HG03521 (cell line): ENCODE results near the gene NUTF2.
"Not testable (repeated sequence)": the region's sequence is repeated elsewhere in the genome, so short reads cannot be mapped to it uniquely, and the experiment has no call there.

Experiments
- ATAC-seq: cut with Tn5 transposase; IDR thresholded peaks from one replicate; pipeline ENCODE4 v1.9.1; 2021; ENCODE audit warnings: mild to moderate bottlenecking, moderate library complexity; ENCODE audit not compliant: unreplicated experiment

Gene NUTF2

DNA sequence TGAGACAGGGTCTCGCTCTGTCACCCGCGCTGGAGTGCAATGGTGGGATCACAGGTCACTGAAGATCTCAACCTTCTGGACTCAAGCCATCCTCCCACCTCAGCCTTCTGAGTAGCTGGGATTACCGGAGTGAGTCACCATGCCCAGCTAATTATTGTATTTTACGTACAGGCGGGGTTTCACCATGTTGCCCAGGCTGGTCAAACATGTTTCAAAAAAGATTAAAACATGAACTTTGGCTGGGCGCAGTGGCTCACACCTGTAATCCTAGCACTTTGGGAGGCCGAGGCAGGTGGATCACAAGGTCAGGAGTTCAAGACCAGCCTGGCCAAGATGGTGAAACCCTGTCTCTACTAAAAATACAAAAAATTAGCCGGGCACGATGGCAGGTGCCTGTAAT is 9.5 kb upstream of the NUTF2 start:
- ATAC-seq: not testable (repeated sequence)

DNA sequence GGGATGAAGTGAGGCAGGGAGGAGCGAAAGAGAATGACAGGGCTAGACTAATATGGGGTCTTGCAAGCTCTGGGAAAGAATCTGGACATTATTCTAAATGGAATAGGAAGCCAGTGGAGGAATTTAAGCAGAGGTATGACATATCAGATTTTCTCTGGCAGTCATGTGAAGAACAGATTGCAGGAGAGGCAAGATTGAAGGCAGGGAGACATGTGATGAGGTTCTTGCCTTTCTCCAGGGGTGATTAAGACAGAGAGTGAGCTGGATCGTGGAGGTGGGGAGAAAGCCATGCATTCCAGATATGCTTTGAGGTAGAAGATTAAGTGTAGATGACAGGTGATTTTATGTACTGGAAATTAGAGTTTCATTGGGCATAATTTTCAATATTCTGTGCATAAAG is 8.9 kb upstream of the NUTF2 start:
- no peak for ATAC-seq

DNA sequence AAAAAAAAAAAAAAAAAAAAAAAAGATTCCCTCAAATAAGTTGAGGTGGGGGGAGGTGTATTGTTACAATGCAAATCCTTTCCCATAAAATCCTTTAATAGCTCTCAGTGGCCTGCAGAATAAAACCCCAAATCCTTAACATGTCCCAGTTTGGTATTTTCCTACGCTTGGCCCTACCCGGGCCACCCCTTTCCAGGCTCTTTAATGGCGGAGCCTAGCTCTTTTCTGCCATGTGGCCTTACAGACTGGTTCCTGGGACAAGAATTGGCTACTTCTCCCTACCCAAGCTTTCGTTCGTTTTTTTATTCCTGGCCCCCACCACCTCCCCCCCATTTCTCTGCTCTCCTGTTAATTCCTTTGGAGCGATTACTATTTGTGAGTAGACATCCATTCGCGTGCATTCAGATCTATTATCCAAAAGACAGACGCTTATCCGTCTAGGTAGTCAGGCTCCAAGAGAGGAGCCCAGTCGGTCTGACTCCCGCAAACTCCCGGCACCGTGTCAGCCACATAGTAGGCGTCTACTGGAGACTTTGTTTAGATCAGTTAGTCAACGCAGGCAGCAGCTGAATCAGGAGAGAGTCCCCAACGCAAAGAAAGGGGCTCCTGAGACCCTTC is 5.4 kb upstream of the NUTF2 start:
- ATAC-seq: no peak

DNA sequence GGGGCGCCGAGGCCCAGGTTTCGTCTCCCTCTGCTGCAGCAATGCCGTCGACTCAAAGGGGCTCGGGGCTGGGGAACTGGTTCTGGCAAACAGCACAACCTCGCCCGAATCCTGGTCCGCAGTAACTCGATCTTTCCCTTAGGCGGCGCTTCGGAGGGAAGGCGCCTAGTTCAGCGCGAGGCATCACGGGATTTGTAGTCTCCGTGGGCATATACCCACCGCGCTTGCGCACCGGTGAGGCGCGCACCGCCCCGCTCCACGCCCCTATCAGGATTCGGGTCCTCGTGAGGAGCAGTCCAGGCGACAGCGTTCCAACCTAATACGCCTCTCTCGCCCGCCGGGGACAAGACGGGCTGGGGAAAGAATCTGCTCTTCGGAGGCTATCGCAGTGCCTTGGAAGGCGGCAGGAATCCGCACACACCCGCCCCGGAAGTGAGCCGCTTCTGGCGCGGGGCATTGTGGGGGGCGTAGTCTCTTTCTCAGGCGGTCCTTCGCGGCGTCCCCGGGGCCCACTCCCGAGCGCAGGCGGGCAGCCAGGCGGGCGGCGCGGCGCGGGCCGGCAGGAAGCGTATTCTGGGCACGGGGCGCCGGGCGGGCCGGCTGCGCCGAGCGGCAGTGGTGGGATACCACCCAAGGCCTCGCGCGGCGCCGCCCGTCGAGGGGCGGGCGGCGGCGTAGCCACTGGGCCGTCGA is 4.8 kb upstream of the NUTF2 start, which contains the start of gene THAP11:
Gene THAP11, plus strand, starts transcription at position 505 of the 693 bp plus-strand sequence. CDS start 235 bp downstream, outside the sequence.
- ATAC-seq: peak; percentile 43

DNA sequence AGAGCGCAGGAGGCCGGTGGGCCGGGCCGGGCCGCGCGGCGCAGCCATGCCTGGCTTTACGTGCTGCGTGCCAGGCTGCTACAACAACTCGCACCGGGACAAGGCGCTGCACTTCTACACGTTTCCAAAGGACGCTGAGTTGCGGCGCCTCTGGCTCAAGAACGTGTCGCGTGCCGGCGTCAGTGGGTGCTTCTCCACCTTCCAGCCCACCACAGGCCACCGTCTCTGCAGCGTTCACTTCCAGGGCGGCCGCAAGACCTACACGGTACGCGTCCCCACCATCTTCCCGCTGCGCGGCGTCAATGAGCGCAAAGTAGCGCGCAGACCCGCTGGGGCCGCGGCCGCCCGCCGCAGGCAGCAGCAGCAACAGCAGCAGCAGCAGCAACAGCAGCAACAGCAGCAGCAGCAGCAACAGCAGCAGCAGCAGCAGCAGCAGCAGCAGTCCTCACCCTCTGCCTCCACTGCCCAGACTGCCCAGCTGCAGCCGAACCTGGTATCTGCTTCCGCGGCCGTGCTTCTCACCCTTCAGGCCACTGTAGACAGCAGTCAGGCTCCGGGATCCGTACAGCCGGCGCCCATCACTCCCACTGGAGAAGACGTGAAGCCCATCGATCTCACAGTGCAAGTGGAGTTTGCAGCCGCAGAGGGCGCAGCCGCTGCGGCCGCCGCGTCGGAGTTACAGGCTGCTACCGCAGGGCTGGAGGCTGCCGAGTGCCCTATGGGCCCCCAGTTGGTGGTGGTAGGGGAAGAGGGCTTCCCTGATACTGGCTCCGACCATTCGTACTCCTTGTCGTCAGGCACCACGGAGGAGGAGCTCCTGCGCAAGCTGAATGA is 4.0 kb upstream of the NUTF2 start:
- ATAC-seq: peak; percentile 3

DNA sequence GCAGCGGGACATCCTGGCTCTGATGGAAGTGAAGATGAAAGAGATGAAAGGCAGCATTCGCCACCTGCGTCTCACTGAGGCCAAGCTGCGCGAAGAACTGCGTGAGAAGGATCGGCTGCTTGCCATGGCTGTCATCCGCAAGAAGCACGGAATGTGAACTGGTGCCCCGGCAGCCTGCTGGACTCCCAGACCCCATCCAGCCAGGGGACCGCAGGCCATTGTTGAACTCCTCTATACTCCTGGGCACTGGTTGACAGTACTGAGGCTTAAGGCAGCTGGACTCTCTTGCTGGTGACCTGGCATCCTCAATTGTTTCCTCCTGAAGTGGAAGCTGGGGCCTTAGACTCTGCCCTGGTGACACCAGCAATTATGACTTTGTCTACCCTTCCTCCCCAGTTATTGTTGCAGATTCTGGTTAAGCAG is 3.4 kb upstream of the NUTF2 start:
- no peak for ATAC-seq

DNA sequence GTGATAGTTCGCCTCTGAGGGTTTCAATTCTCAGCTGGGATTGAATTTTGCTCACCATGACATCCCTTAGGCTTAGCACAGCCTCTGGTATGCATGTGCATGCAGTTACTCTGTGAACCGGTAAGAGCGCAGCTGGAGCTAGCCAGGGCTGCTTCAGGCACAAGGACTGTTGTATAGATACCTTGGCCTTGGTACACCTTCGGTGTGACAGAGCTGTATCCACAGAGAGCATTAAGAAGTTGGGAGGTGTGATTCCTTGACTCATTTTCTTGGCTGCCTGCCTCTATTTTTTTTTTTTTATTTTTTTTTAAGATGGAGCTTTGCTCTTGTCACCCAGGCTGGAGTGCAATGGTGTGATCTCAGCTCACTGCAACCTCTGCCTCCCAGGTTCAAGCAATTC is 2.2 kb upstream of the NUTF2 start:
- no peak for ATAC-seq

DNA sequence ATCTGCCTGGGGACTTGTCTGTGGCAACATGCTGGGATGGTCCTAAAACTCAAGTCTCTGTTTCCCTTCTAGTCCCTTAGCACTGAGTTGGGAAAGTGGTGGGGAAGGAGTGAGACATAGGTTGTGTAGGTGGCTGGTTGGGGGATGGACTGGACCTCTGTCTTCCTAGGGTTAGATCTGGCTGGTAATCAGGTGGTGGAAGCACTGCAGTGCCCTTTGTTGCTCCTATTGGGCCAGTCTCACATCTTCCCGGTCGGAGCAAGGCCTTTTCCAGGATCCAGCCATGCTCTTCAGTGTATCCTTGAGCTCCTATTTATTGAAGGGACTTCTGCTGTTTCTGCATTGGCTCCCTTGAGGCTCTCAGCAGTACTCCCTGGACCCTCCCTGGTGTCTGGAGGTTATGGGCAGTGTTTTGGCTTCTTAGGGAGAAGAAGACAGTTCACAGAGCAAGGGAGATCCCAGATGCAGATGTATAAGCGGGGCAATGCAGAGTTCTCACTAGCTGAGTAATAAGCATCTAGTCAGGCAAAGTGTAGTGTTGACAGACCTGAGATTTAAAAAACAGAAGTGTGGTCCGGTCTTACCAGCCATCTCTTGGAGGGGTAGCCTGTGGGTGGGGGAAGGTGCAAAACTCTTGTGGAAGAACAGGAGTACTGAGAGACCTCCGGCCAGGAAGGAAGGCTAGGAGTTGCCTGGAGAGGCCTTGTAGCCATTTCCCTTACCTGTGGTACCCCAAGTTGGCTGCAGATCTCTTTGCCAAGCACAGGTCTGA is 1.3 kb upstream of the NUTF2 start:
- no peak for ATAC-seq

DNA sequence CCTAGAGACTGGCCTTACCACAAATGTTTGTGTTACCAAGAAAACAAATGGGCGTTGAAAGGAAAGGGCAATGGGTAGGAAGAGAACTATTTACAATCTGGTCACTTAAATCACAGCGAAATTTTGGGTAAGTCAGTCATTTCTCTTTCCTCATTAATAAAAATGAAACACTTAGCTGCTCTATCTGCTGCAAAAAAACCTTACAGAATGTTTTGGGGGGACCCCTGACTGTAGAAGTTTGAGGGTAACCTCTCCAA is 742 bp upstream of the NUTF2 start:
- ATAC-seq: no peak

DNA sequence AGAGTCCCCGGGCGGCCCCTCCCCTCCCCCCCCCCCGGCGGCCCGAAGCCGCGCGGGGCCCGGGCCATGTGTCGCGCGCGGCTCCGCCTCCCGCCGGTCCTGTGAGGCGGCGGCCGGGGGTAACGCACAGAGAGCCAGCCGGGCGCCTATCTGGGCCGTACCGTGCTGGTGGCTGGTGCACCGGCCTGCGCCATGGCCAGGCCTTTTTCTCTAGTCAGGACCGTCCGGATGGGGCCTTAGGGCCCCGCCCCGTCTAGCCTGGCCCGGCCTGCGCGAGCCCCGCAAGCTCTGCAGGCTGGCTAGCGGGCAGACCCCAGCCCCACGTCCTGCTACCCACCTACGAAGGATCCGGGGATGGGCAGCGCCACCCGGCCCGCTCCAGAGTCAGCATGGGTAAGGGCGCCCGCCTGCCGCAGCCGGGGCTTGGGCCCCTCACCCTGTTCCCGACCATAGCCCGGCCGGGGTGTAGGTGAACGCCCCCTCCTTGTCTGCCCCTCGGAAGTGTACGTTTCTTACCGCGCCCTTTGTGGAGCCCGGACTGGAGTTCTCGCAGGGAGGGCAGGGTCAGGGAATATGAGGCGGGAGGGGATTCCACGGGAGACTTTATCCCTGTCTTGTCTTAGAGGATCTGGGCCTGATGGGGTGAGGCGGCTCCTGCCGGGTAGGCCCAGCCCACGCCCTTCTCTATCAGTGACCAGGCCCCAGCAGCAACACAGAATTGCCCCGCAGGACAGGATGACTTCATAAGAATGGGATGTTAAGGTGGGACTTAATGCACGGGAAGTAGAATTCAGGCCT is 530 bp downstream of the NUTF2 start, which contains the start of gene CENPT:
Gene CENPT, minus strand, starts transcription at position 630 of the 798 bp plus-strand sequence. CDS start 13,834 bp downstream, outside the sequence.
- peak; percentile 37 for ATAC-seq

DNA sequence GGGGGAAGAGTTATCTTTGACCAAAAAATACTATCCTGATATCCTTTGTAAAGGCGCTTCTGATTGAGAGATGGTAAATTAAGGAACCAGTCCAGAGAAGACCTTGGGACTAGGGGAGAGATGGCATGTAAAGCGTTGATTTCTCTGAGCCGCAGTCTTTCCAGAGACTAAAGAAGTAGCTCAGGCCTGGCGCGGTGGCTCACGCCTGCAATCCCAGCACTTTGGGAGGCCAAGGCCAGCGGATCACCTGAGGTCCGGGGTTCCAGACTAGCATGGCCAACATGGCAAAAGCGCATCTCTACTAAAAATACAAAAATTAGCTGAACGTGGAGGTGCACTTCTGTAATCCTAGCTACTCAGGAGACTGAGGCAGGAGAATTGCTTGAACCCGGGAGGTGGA is 1.4 kb downstream of the NUTF2 start:
- ATAC-seq: no peak

DNA sequence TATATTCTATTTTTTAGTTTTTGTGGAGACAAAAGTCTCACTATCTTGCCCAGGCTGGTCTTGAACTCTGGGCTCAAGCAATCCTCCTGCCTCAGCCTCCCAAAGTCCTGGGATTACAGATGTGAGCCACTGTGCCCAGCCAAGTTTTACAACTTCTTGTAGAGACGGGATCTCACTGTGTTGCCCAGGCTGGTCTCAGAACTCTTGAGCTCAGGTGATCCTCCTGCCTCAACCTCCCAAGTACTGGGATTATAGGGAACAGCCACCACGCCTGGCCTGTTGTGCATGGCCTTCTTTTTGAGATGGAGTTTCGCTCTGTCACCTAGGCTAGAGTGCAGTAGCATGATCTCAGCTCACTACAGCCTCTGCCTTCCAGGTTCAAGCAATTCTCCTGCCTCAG is 6.9 kb downstream of the NUTF2 start:
- ATAC-seq: no peak

DNA sequence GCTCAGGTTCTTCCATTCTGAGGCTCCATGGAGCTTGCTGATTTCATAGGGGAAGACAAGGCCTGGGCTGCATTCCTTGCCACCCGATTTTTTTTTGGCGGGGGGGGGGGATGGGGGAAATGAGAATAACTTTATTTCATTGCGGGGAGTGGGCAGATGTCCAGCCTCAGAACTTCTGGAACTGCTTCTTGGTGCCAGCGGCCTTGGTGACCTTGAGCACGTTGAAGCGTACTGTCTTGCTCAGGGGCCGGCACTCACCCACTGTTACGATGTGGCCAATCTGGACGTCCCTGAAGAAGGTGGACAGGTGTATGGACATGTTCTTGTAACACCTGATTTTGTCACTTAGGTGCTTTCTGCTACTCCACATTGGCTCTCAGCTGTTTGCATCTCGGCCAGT is 9.1 kb downstream of the NUTF2 start:
- ATAC-seq: no peak

DNA sequence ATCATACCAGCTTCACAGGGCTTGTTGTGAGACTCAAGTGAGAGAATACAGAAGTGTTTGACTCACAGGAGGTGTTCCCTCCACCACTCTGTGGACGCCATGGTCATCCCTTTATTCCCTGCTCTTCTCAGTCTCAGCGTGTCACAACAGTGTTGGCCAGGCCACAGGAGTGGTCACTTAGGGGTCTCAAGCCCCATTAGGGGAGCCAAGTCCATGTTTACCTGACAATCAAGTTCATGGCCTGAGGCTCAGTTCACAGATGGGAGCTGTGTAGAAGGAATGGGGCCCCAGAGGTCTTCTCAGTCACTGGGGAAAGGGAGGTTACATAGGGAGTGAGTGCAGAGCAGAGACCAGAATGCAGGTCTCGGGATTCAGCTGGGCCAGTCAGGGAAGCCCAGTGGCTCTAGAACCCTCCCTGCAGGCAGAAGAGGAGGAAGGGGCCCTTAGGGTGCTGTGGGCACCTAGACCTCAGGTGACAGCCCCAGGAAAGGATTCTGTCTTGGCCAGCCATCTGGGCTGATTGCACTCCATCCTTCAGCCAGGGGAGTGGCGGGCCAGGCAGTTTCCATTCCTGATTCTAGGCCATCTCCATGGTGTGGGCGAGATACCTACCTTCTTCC is 10.3 kb downstream of the NUTF2 start:
- ATAC-seq: no peak

DNA sequence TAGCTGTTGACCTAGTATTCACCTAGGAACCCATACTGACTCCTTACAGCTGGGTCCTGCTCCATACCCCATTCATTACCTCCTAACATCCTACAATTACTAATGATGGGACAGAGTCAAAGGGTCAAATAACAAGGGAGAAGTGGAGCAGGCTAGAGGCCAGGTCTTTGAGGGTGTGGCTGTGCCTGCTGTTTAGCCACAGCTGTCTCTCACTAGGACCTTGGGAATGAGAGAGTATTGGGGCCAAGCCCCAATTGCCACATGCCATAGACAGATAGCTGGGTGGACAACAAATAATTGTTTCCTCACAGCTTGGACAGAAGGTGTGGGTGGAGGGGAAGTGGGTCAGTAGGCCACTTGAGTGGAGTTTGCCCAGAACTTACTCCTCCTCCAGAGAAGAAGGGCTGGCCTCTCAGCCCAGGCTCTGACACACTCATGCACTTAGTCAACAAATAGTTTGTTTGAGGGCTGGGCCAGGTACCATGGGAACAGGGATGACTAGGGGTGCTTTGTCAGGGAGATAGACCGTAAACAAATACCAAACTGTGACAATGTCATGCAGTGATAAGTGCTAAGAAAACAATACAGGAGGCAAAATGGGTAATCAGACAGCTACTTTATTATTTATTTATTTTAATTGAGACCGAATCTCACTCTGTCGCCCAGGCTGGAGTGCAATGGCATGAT is 11.0 kb downstream of the NUTF2 start:
- ATAC-seq: no peak

DNA sequence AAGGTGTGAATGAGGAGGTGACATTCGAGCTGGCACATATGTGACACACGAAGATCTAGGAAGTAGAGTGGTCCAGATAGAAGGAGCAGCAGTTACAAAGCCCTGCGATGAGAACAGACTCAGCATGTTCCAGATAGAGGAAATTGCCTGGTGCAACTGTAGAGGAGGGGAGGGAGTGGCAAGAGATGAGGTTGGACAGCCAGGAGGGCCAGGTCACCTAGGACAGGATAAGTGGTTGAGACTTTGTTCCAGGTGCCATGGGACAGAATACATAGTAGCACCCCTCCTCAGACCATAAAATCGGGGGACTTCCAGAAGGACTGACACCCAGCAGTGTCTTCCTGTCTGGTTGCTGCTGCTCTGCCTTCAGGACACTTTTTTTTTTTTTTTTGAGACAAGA is 11.8 kb downstream of the NUTF2 start:
- no peak for ATAC-seq

DNA sequence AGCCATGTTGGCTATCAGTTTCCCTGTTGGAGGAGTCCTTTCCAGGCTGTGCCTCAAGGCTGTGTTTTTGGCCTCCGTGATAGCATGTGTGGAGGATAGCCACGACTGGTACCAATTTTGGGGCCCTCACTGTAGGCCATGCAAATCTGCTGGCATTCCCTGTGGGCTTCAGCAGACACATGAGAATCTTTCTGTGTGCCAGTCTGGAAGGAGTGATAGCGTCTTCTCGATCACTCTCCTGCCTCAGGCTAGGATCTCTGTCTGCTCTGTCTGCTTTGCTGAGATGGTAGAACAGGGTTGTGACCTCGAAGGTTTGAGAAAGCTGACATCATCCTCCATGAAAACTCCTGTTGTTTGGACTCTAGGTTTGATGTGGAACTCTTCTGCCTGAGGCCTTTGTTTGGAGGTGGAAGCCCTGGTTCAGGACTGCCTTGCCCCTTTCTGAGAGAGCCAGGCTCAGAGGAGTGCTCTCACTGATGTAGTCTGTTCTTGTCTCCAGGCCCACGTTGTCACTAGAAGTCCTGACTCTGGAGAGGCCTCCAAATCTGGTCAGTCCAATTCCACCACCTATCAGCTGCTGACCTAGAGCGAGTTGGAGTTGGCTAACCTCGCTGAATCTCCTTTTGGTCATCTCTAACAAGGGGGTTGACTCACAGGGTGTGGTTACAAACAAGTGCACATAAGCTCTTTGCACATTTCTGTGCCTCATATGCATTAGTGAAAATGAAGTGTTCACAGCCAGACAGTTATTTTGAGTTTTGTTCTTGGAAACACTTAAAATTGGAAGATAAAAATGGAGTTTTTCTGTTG is 14.1 kb downstream of the NUTF2 start:
- ATAC-seq: no peak

DNA sequence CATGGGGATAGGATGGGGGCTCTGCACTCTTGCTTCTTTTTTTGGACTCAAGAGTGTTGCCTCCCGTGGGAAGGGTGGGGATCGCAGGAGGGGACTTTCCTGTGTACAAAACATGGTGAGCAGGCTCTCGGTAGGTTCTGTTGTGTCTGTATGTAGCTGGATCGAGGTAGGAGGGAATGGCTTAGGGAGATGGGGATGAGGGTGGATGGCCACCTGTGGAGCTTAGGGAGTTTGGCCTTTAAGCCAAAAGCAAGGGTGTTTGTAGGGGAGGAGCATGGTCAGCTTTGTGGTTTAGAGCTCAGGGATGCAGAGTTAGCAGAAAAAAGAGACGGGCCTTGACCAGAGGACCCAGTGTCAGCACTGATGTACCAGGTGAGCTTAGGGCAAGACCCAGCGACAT is 15.1 kb downstream of the NUTF2 start:
- no peak for ATAC-seq
